ENCODE results near the gene OR5H6.
"Not testable (repeated sequence)": the region's sequence is repeated elsewhere in the genome, so short reads cannot be mapped to it uniquely, and the experiment has no call there.

OR5H6 gene

GRCh38 chr3:98263944-98264343 lies at the start of gene OR5H6:
TSS of gene OR5H6 (plus strand) at chr3:98264244. CDS start at chr3:98264333, 89 bp downstream.
- no peak within 1 kb of the TSS for H3K27ac ChIP-seq
- H3K4me3 ChIP-seq: no peak within 1 kb of the TSS

- H3K4me3 ChIP-seq: no peak overlapping the region
- H3K27ac ChIP-seq: no peak overlapping the region
These were observed 49.0 kb upstream of the OR5H6 start for GRCh38 chr3:98215051-98215450.

- H3K27ac ChIP-seq: no peak overlapping the region
These were observed 40.0 kb upstream of the OR5H6 start for GRCh38 chr3:98223907-98224672.

GRCh38 chr3:98232489-98232888 lies 31.6 kb upstream of the OR5H6 start:
- no peak overlapping the region for H3K27ac ChIP-seq
- H3K4me3 ChIP-seq: no peak overlapping the region

More at GRCh38 chr3:98223907-98224672, 40.0 kb upstream of the OR5H6 start:
- H3K4me3 ChIP-seq: no peak overlapping the region

GRCh38 chr3:98233468-98233867 lies 30.6 kb upstream of the OR5H6 start:
- Histone ChIP-seq H3K27ac (no peak overlapping the region), H3K4me3 (no peak overlapping the region)

- Histone ChIP-seq H3K27ac (no peak overlapping the region), H3K4me3 (no peak overlapping the region)
These were observed 23.9 kb upstream of the OR5H6 start for GRCh38 chr3:98240131-98240530.

- no peak overlapping the region for H3K4me3 ChIP-seq
- H3K27ac ChIP-seq: no peak overlapping the region
These were observed 21.9 kb upstream of the OR5H6 start for GRCh38 chr3:98242155-98242554.

- H3K4me3 ChIP-seq: no peak overlapping the region
- no peak overlapping the region for H3K27ac ChIP-seq
These were observed 20.2 kb upstream of the OR5H6 start for GRCh38 chr3:98243843-98244242.

GRCh38 chr3:98246142-98246541 lies 17.9 kb upstream of the OR5H6 start:
- H3K27ac ChIP-seq: no peak overlapping the region
- no peak overlapping the region for H3K4me3 ChIP-seq

GRCh38 chr3:98256026-98256425 lies 8.0 kb upstream of the OR5H6 start:
- not testable (repeated sequence) for H3K27ac ChIP-seq, H3K4me3 ChIP-seq

- Histone ChIP-seq H3K4me3 (no peak overlapping the region), H3K27ac (no peak overlapping the region)
These were observed 4.3 kb upstream of the OR5H6 start for GRCh38 chr3:98259707-98260106.

- H3K4me3 ChIP-seq: no peak overlapping the region
- no peak overlapping the region for H3K27ac ChIP-seq
These were observed 2.0 kb upstream of the OR5H6 start for GRCh38 chr3:98262046-98262445.

- Histone ChIP-seq H3K27ac (no peak overlapping the region), H3K4me3 (no peak overlapping the region)
These were observed 5.8 kb downstream of the OR5H6 start for GRCh38 chr3:98269846-98270245.

GRCh38 chr3:98272126-98272525 lies 8.1 kb downstream of the OR5H6 start:
- Histone ChIP-seq H3K4me3 (no peak overlapping the region), H3K27ac (no peak overlapping the region)

GRCh38 chr3:98274914-98275313 lies 10.9 kb downstream of the OR5H6 start:
- Histone ChIP-seq H3K27ac (no peak overlapping the region), H3K4me3 (no peak overlapping the region)

- H3K4me3 ChIP-seq: no peak within 1 kb of the TSS
- H3K27ac ChIP-seq: no peak within 1 kb of the TSS
These were observed 18.2 kb downstream of the OR5H6 start, which contains the start of gene OR5H2 for GRCh38 chr3:98282205-98282604. TSS of gene OR5H2 (plus strand) at chr3:98282505. CDS start at chr3:98282903, 398 bp downstream.

GRCh38 chr3:98290916-98291315 lies 26.9 kb downstream of the OR5H6 start:
- H3K27ac ChIP-seq: no peak overlapping the region
- H3K4me3 ChIP-seq: no peak overlapping the region

GRCh38 chr3:98291332-98291957 lies 27.4 kb downstream of the OR5H6 start:
- H3K4me3 ChIP-seq: no peak overlapping the region
- no peak overlapping the region for H3K27ac ChIP-seq
